Measurements from ENCODE around the gene CIDEC. TPM values are rescaled to one million over a fixed set of nuclear protein-coding genes. Genes with fewer than 3 reads are reported as not detected.

Gene CIDEC
- total and polyA plus RNA-seq, 2 of the 8 experiments (the other 6 are each of a cell fraction or from before 2014, with no cell fraction given), result not detected

- Histone ChIP-seq H3K56ac (replicated peaks; ENCODE audit: insufficient read length, low read depth, low read length) (no peak overlapping the region), H3K18ac (ENCODE audit: extremely low read depth, low read length) (no peak overlapping the region), H3K27ac (ENCODE audit: low read depth, low read length) (no peak overlapping the region), H3K9me3 (ENCODE audit: insufficient read depth in 2 of 2, low read depth in 1 of 2, low read length in 1 of 2) (no peaks in the 10 kb centered on the region), H4K5ac (ENCODE audit: insufficient read length, low read depth, low read length) (no peak overlapping the region), H3K9ac (replicated peaks in 1 of 4; ENCODE audit: extremely low read depth in 1 of 4, low read depth in 3 of 4, low read length in 3 of 4) (no peak overlapping the region), H2AK5ac (ENCODE audit: low read depth, low read length) (no peak overlapping the region), H2BK120ac (replicated peaks; ENCODE audit: low read depth, low read length) (no peak overlapping the region), H3K23ac (ENCODE audit: insufficient read length) (no peak overlapping the region), H2BK20ac (ENCODE audit: low read length) (no peak overlapping the region), H3K14ac (ENCODE audit: insufficient read length) (no peak overlapping the region), H3K4me3 (ENCODE audit: extremely low read depth in 1 of 4, insufficient read depth in 2 of 4, low read depth in 3 of 4, low read length in 4 of 4) (no peak overlapping the region), H2BK12ac (ENCODE audit: low read depth, low read length) (no peak overlapping the region), H3K36me3 (ENCODE audit: control insufficient read depth in 2 of 4, insufficient read depth in 4 of 4, low read length in 3 of 4) (peaks cover 0 to under 1% (median 0%) of the 10 kb centered on the region in 4 experiments; a peak in 2 of 8 replicates), H4K8ac (ENCODE audit: extremely low read depth, insufficient read depth, low read length) (no peak overlapping the region), H3K23me2 (ENCODE audit: low read depth, low read length) (peaks cover 5% of the 10 kb centered on the region), H3K79me1 (ENCODE audit: low read depth, low read length) (no peaks in the 10 kb centered on the region), H3K27me3 (replicated peaks in 1 of 4; ENCODE audit: control insufficient read depth in 3 of 4, extremely low read depth in 1 of 4, insufficient read depth in 3 of 4, low read length in 3 of 4) (no peaks in the 10 kb centered on the region), H3K79me2 (ENCODE audit: control insufficient read depth in 1 of 2, insufficient read depth in 2 of 2, low read length in 2 of 2) (no peaks in the 10 kb centered on the region), H2BK15ac (ENCODE audit: low read length) (no peak overlapping the region), H4K20me1 (replicated peaks in 1 of 2; ENCODE audit: control insufficient read depth in 1 of 2, insufficient read depth in 2 of 2, low read length in 2 of 2) (peaks cover 0 to 3% of the 10 kb centered on the region in 2 experiments), H2AFZ (ENCODE audit: low read length) (no peak overlapping the region), H3K4ac (replicated peaks; ENCODE audit: insufficient read length, low read depth, low read length) (no peak overlapping the region), H3K4me2 (ENCODE audit: insufficient read depth in 1 of 2, low read depth in 2 of 2, low read length in 2 of 2) (no peak overlapping the region), H4K91ac (replicated peaks; ENCODE audit: insufficient read length, low read length) (no peak overlapping the region), H2BK5ac (ENCODE audit: low read depth, low read length) (no peak overlapping the region), H3K4me1 (replicated peaks in 1 of 4; ENCODE audit: control insufficient read depth in 3 of 4, insufficient read depth in 4 of 4, low read length in 3 of 4) (peaks cover 0 to 6% (median under 1%) of the 10 kb centered on the region in 4 experiments; a peak in 2 of 7 replicates)
- WGBS, 2 experiments (ENCODE audit: extremely low coverage in 1 of 2, insufficient coverage in 1 of 2, insufficient read length in 1 of 2, insufficient replicate concordance in 2 of 2, low coverage in 1 of 2, low lambda C conversion rate in 2 of 2, missing lambda C conversion rate in 1 of 2), result 95% methylated on average over 6 of the region's 6 CpGs; no CpG with 5 or more reads in 1 of the 2 experiments
- DNase-seq (ENCODE audit: low read depth in 1 of 2, low spot score in 2 of 2), result no peak
- ChIA-PET POLR2A (ENCODE audit: partially characterized antibody) (interaction anchor here (0.8 kb wide), 1 partner anchor 54 kb away, joined by 3 read pairs; the partner anchor contains the start of gene ARPC4), CTCF (ENCODE audit: partially characterized antibody) (interaction anchor here (0.6 to 1.9 kb wide), 5 partner anchors 9 to 95 kb away, joined by 3 to 7 read pairs (median 6); no protein-coding TSS in a partner anchor)
- FAIRE-seq, result no peak
- TF ChIP-seq ZNF274 (IDR thresholded peaks at IDR 0.05; ENCODE audit: borderline replicate concordance, extremely low read depth, low read length) (no peak), CTCF (IDR thresholded peaks at IDR 0.05; ENCODE audit: control extremely low read depth in 1 of 3, insufficient read depth in 1 of 3, low read depth in 1 of 3, low read length in 3 of 3) (no peak), HDAC6 (IDR thresholded peaks at IDR 0.05; ENCODE audit: low read depth, low read length) (no peak), SAP30 (IDR thresholded peaks at IDR 0.05; ENCODE audit: insufficient read depth, insufficient replicate concordance, low read length) (no peak), TBP (IDR thresholded peaks at IDR 0.05; ENCODE audit: low read depth, low read length) (no peak), EGR1 (IDR thresholded peaks at IDR 0.05; ENCODE audit: borderline replicate concordance, low read depth, low read length) (no peak), BCL11A (IDR thresholded peaks at IDR 0.05; ENCODE audit: low read depth in 2 of 2, low read length in 2 of 2) (no peak), KDM5A (IDR thresholded peaks at IDR 0.05; ENCODE audit: low read length) (no peak), CBX5 (IDR thresholded peaks at IDR 0.05; ENCODE audit: low read depth, low read length) (no peak), EZH2 (IDR thresholded peaks at IDR 0.05; ENCODE audit: low read depth, low read length, severe bottlenecking) (no peak)
These were observed 33.0 kb downstream of the CIDEC start for GRCh38 chr3:9846931-9847488.

Data from H1 (cell line).